CD14-positive monocyte (primary cell): ENCODE results near the gene S100Z. TPM values are rescaled to one million over a fixed set of nuclear protein-coding genes. Genes with fewer than 3 reads are reported as not detected.

Source experiments
- DNase-seq, 3 donors: peaks; one replicate each; pipeline ENCODE4 v3.0.0-alpha.2; 2011 to 2022
- H2AFZ ChIP-seq: 2 replicates; pipeline ENCODE4 v1.6.0; 2012; ENCODE audit warnings: mild to moderate bottlenecking, low read depth, low read length, inconsistent platforms; ENCODE audit not compliant: insufficient read depth, poor library complexity, severe bottlenecking
- H3K27ac ChIP-seq, 2 donors: 1 replicate in 1 of 2; 2 replicates in 1 of 2; pipeline ENCODE4 v1.5.1; 2012 to 2013; ENCODE audit warnings: low read length in 2 of 2, control low read depth in 1 of 2, inconsistent platforms in 1 of 2, low read depth in 1 of 2, mild to moderate bottlenecking in 1 of 2
- H3K27me3 ChIP-seq, 2 donors: one replicate each; pipeline versions ENCODE4 v1.6.0 to v1.6.1; 2011 to 2013; ENCODE audit warnings: low read length in 2 of 2; ENCODE audit not compliant: control insufficient read depth in 2 of 2, insufficient read depth in 2 of 2
- H3K36me3 ChIP-seq, 2 donors: replicated peaks in 1 of 2; 1 replicate in 1 of 2; 2 replicates in 1 of 2; pipeline versions ENCODE4 v1.5.1 to v1.6.1; 2012 to 2013; ENCODE audit warnings: low read length in 2 of 2, control low read depth in 1 of 2, inconsistent platforms in 1 of 2, mild to moderate bottlenecking in 1 of 2; ENCODE audit not compliant: insufficient read depth in 2 of 2, control insufficient read depth in 1 of 2
- H3K4me1 ChIP-seq, 2 donors: 1 replicate in 1 of 2; 2 replicates in 1 of 2; pipeline versions ENCODE4 v1.5.1 to v1.6.1; 2012 to 2013; ENCODE audit warnings: low read length in 2 of 2, control low read depth in 1 of 2, inconsistent platforms in 1 of 2, mild to moderate bottlenecking in 1 of 2, moderate library complexity in 1 of 2; ENCODE audit not compliant: insufficient read depth in 2 of 2, control insufficient read depth in 1 of 2
- H3K4me2 ChIP-seq: replicated peaks from 2 replicates; pipeline ENCODE3; 2012; ENCODE audit warnings: low read length, moderate library complexity, mild to moderate bottlenecking; ENCODE audit not compliant: poor library complexity, severe bottlenecking; ENCODE audit errors: extremely low read depth
- H3K4me3 ChIP-seq, 3 experiments: fragments of 200-600 bp in 1 of 3; sonication (generic) in 1 of 3; replicated peaks in 1 of 3; 1 replicate in 2 of 3; 2 replicates in 1 of 3; pipeline ENCODE4 v1.5.1; 2011 to 2013; ENCODE audit warnings: low read length in 3 of 3, mild to moderate bottlenecking in 3 of 3, control low read depth in 2 of 3, low read depth in 2 of 3, inconsistent platforms in 1 of 3, moderate library complexity in 1 of 3
- H3K79me2 ChIP-seq: 2 replicates; pipeline ENCODE4 v1.6.0; 2012; ENCODE audit warnings: mild to moderate bottlenecking, control low read depth, inconsistent platforms, low read length, moderate library complexity; ENCODE audit not compliant: insufficient read depth
- H3K9ac ChIP-seq: 2 replicates; pipeline ENCODE4 v1.6.0; 2017; ENCODE audit warnings: low read length, mild to moderate bottlenecking; ENCODE audit not compliant: insufficient read depth, poor library complexity, severe bottlenecking
- H3K9me3 ChIP-seq, 2 donors: replicated peaks in 1 of 2; 1 replicate in 1 of 2; 2 replicates in 1 of 2; pipeline versions ENCODE4 v1.5.1 to v1.6.1; 2012 to 2013; ENCODE audit warnings: low read length in 2 of 2, control low read depth in 1 of 2; ENCODE audit not compliant: control insufficient read depth in 1 of 2, insufficient read depth in 1 of 2
- H4K20me1 ChIP-seq: 2 replicates; pipeline ENCODE4 v1.6.0; 2012; ENCODE audit warnings: mild to moderate bottlenecking, low read length, control low read depth, moderate library complexity; ENCODE audit not compliant: insufficient read depth
- H3K27ac Mint-ChIP-seq, 7 donors: one replicate each; pipeline ENCODE4 v1.8.0; 2020; ENCODE audit warnings: mild to moderate bottlenecking in 7 of 7, mixed read lengths in 7 of 7, moderate library complexity in 6 of 7, inconsistent platforms in 2 of 7
- H3K27me3 Mint-ChIP-seq, 3 donors: one replicate each; pipeline ENCODE4 v1.8.0; 2021 to 2022; ENCODE audit warnings: low read depth in 3 of 3, mild to moderate bottlenecking in 3 of 3, mixed read lengths in 3 of 3, moderate library complexity in 3 of 3, inconsistent platforms in 1 of 3
- H3K36me3 Mint-ChIP-seq, 2 donors: one replicate each; pipeline ENCODE4 v1.8.0; 2020; ENCODE audit warnings: mixed read lengths in 2 of 2, inconsistent platforms in 1 of 2, mild to moderate bottlenecking in 1 of 2
- H3K4me1 Mint-ChIP-seq: one replicate; pipeline ENCODE4 v1.8.0; 2020; ENCODE audit warnings: mild to moderate bottlenecking, mixed read lengths
- H3K4me3 Mint-ChIP-seq, 2 donors: one replicate each; pipeline ENCODE4 v1.8.0; 2020; ENCODE audit warnings: mild to moderate bottlenecking in 2 of 2, mixed read lengths in 2 of 2, moderate library complexity in 1 of 2
- H3K9me3 Mint-ChIP-seq, 7 donors: one replicate each; pipeline ENCODE4 v1.8.0; 2020 to 2022; ENCODE audit warnings: mixed read lengths in 7 of 7, mild to moderate bottlenecking in 6 of 7, moderate library complexity in 6 of 7, inconsistent platforms in 2 of 7
- CTCF ChIP-seq: fragments of 200-600 bp; IDR thresholded peaks from one replicate; pipeline ENCODE4 v1.8.0; 2022; ENCODE audit warnings: antibody characterized with exemption, mild to moderate bottlenecking
- WGBS: methylation state at CpG from one replicate; pipeline ENCODE4 v1.1.5; 2013; ENCODE audit warnings: missing lambda C conversion rate; ENCODE audit not compliant: insufficient coverage; 5-methylcytosine and 5-hydroxymethylcytosine counted together
- intact Hi-C, 2 donors: fragments of 100-400 bp; cut with micrococcal nuclease; formaldehyde crosslinking; loops; one replicate each; pipeline versions ENCODE4 v1.15.0 to v1.15.1; 2023
- polyA plus RNA-seq, 3 donors: library from polyadenylated mRNA; depleted of rRNA in 1 of 3; unstranded in 2 of 3; stranded (reverse) in 1 of 3; fragments of 300-500 nt in 2 of 3; fragments of >200 nt in 1 of 3; fragmentation: Illumina TruSeq in 2 of 3; gene quantifications; 1 replicate in 2 of 3; 2 replicates in 1 of 3; pipeline ENCODE4 v1.2.3, GENCODE V29; 2012 to 2021

The S100Z gene
- polyA plus RNA-seq, 3 donors = 13.4 to 39.3 (median 21.2) TPM

GRCh38 chr5:76845890-76846289 is 3.9 kb upstream of the S100Z start:
- H3K4me1 Mint-ChIP-seq = peaks cover 56% of the 10 kb centered on the region
- no peak for DNase-seq
- Histone ChIP-seq H3K27me3 (no peaks in the 10 kb centered on the region), H3K36me3 (no peaks in the 10 kb centered on the region), H3K79me2 (peaks cover 22% of the 10 kb centered on the region), H3K4me1 (peaks cover 44% of the 10 kb centered on the region in 2 donors), H3K9me3 (no peaks in the 10 kb centered on the region), H4K20me1 (no peaks in the 10 kb centered on the region), H2AFZ (no peak overlapping the region), H3K4me2 (no peak overlapping the region), H3K9ac (no peak overlapping the region), H3K27ac (no peak overlapping the region), H3K4me3 (no peak overlapping the region)
- peaks cover 0 to 7% of the 10 kb centered on the region in 2 donors for H3K36me3 Mint-ChIP-seq
- TF ChIP-seq CTCF = no peak
- 100% methylated on average over 3 of the region's 3 CpGs for WGBS
- peaks cover 0 to 1% (median 0%) of the 10 kb centered on the region in 3 donors for H3K27me3 Mint-ChIP-seq
- peaks cover 0 to 4% (median 0%) of the 10 kb centered on the region in 7 donors for H3K9me3 Mint-ChIP-seq
- H3K4me3 Mint-ChIP-seq = no peak overlapping the region
- intact Hi-C loops = no loop called here
- no peak overlapping the region for H3K27ac Mint-ChIP-seq

GRCh38 chr5:76850543-76851145 is 830 bp downstream of the S100Z start:
- H3K36me3 ChIP-seq = no peaks in the 10 kb centered on the region
- peaks cover 5 to 10% (median 7%) of the 10 kb centered on the region in 7 donors for H3K9me3 Mint-ChIP-seq
- peak overlapping the region; percentile 61 for H3K9ac ChIP-seq
- H2AFZ ChIP-seq = peak overlapping the region; percentile 71
- intact Hi-C loops = no loop called here
- H3K27ac ChIP-seq = peak overlapping the region; percentile 84 to 86
- H3K4me3 Mint-ChIP-seq = peak overlapping the region; percentile 79 to 95
- no peak for TF ChIP-seq CTCF
- H3K9me3 ChIP-seq = peaks cover 0 to 3% of the 10 kb centered on the region in 2 donors
- 51% methylated on average over 6 of the region's 8 CpGs for WGBS
- H3K36me3 Mint-ChIP-seq = peaks cover 20 to 24% of the 10 kb centered on the region in 2 donors
- peak overlapping the region; percentile 89 to 95 (median 91) for H3K27ac Mint-ChIP-seq
- H3K4me2 ChIP-seq = peak overlapping the region; percentile 79
- H3K4me1 Mint-ChIP-seq = peaks cover 76% of the 10 kb centered on the region
- no peak for DNase-seq
- H3K27me3 Mint-ChIP-seq = no peaks in the 10 kb centered on the region
- no peaks in the 10 kb centered on the region for H3K27me3 ChIP-seq
- peaks cover 66% of the 10 kb centered on the region for H3K79me2 ChIP-seq
- H3K4me3 ChIP-seq = peak overlapping the region; percentile 44 to 75 (median 59)
- H4K20me1 ChIP-seq = no peaks in the 10 kb centered on the region
- peaks cover 74 to 77% of the 10 kb centered on the region in 2 donors for H3K4me1 ChIP-seq
